Endothelial cell of umbilical vein (primary cell): ENCODE results near the gene ATP1B2. TPM values are rescaled to one million over a fixed set of nuclear protein-coding genes. Genes with fewer than 3 reads are reported as not detected.

Source experiments
- BruUV-seq: library from RNA; stranded (reverse); fragments of 400-500 nt; replicated peaks from 2 replicates; lab custom pipeline; 2021; lab: Mats Ljungman, UMichigan
- CTCF ChIA-PET: fragments of 300-600, 350-600 bp; sonication (Branson Sonifier 250); formaldehyde crosslinking; loops from one replicate; lab custom pipeline; 2021; ENCODE audit warnings: antibody characterized with exemption, inconsistent platforms; lab: Charles Lee
- POLR2A ChIA-PET: fragments of 300-600, 350-600 bp; sonication (Branson Sonifier 250); formaldehyde crosslinking; loops from one replicate; lab custom pipeline; 2021; ENCODE audit warnings: antibody characterized with exemption, inconsistent platforms; lab: Charles Lee
- DNase-seq: peaks from one replicate; pipeline ENCODE4 v3.0.0-alpha.2; 2011; ENCODE audit warnings: low read depth, low spot score
- FAIRE-seq: peaks from 2 replicates; lab custom pipeline; 2011; peaks lifted over from hg19 to GRCh38; lab: Jason Lieb, UNC
- H2AFZ ChIP-seq: 2 replicates; pipeline ENCODE4 v1.6.0; 2012; ENCODE audit warnings: low read depth, low read length, control low read depth, inconsistent platforms
- H3K27ac ChIP-seq: 2 replicates; pipeline ENCODE4 v1.5.1; 2011; ENCODE audit warnings: low read depth, mild to moderate bottlenecking, control low read depth, low read length, moderate library complexity; ENCODE audit not compliant: insufficient read depth
- H3K27me3 ChIP-seq, 2 experiments: 2 replicates each; pipeline versions ENCODE4 v1.6.0 to v1.6.1; 2011; ENCODE audit warnings: low read length in 2 of 2, mixed read lengths in 1 of 2; ENCODE audit not compliant: control insufficient read depth in 2 of 2, insufficient read depth in 2 of 2
- H3K36me3 ChIP-seq, 2 experiments: 2 replicates in 1 of 2; 3 replicates in 1 of 2; pipeline ENCODE4 v1.5.1; 2011; ENCODE audit warnings: low read length in 2 of 2, mild to moderate bottlenecking in 1 of 2, moderate library complexity in 1 of 2; ENCODE audit not compliant: control insufficient read depth in 2 of 2, insufficient read depth in 2 of 2; ENCODE audit errors: extremely low read depth in 1 of 2
- H3K4me1 ChIP-seq: 3 replicates; pipeline ENCODE4 v1.5.1; 2011; ENCODE audit warnings: mild to moderate bottlenecking, low read length; ENCODE audit not compliant: control insufficient read depth, insufficient read depth; ENCODE audit errors: extremely low read depth
- H3K4me2 ChIP-seq: 2 replicates; pipeline ENCODE4 v1.6.1; 2011; ENCODE audit warnings: low read length, control low read depth, mixed read lengths; ENCODE audit not compliant: insufficient read depth
- H3K4me3 ChIP-seq, 3 experiments: fragments of 200-600 bp in 1 of 3; sonication (generic), shearing (Covaris generic) in 1 of 3; replicated peaks in 1 of 3; 2 replicates each; pipeline ENCODE4 v1.5.1; 2011 to 2016; ENCODE audit warnings: control low read depth in 3 of 3, low read length in 3 of 3, mild to moderate bottlenecking in 2 of 3, inconsistent platforms in 1 of 3, low read depth in 1 of 3, moderate library complexity in 1 of 3; ENCODE audit not compliant: insufficient read depth in 1 of 3
- H3K79me2 ChIP-seq: 2 replicates; pipeline ENCODE4 v1.6.0; 2012; ENCODE audit warnings: low read length, inconsistent platforms; ENCODE audit not compliant: control insufficient read depth, insufficient read depth
- H3K9ac ChIP-seq: replicated peaks from 2 replicates; pipeline ENCODE3; 2011; ENCODE audit warnings: low read length, control low read depth; ENCODE audit not compliant: insufficient read depth; ENCODE audit errors: extremely low read depth
- H3K9me1 ChIP-seq: replicated peaks from 3 replicates; pipeline ENCODE4 v1.6.0; 2011; ENCODE audit warnings: mild to moderate bottlenecking, low read length; ENCODE audit not compliant: control insufficient read depth, insufficient read depth; ENCODE audit errors: extremely low read depth
- H3K9me3 ChIP-seq: replicated peaks from 2 replicates; pipeline ENCODE4 v1.5.1; 2012; ENCODE audit warnings: low read length, inconsistent platforms; ENCODE audit not compliant: control insufficient read depth, insufficient read depth
- H4K20me1 ChIP-seq: replicated peaks from 2 replicates; pipeline ENCODE3; 2011; ENCODE audit warnings: mild to moderate bottlenecking, low read length; ENCODE audit not compliant: control insufficient read depth, insufficient read depth; ENCODE audit errors: extremely low read depth
- CTCF ChIP-seq, 2 donors: IDR thresholded peaks; 1 replicate in 1 of 2; 2 replicates in 1 of 2; pipeline ENCODE4 v1.5.1; 2011; ENCODE audit warnings: low read length in 2 of 2, mild to moderate bottlenecking in 2 of 2, moderate library complexity in 2 of 2, control low read depth in 1 of 2, inconsistent platforms in 1 of 2, low read depth in 1 of 2; ENCODE audit not compliant: insufficient read depth in 1 of 2; ENCODE audit errors: extremely low read depth in 1 of 2
- FOS ChIP-seq: IDR thresholded peaks from 2 replicates; pipeline ENCODE4 v1.6.1; 2011; ENCODE audit warnings: mild to moderate bottlenecking, low read length, moderate library complexity, borderline replicate concordance; ENCODE audit not compliant: insufficient read depth
- GATA2 ChIP-seq: IDR thresholded peaks from 2 replicates; pipeline ENCODE4 v1.7.0; 2011; ENCODE audit warnings: low read depth, mild to moderate bottlenecking, moderate library complexity, mixed read lengths, low read length; ENCODE audit not compliant: insufficient read length, insufficient read depth
- JUN ChIP-seq: IDR thresholded peaks from 2 replicates; pipeline ENCODE4 v1.6.1; 2011; ENCODE audit warnings: borderline replicate concordance, low read depth; ENCODE audit not compliant: insufficient read length, insufficient read depth
- MAX ChIP-seq: IDR thresholded peaks from 2 replicates; pipeline ENCODE4 v1.6.1; 2011; ENCODE audit not compliant: insufficient read depth, insufficient read length
- MYC ChIP-seq: IDR thresholded peaks from one replicate; pipeline ENCODE4 v1.6.1; 2011; ENCODE audit warnings: mild to moderate bottlenecking, low read depth, low read length
- POLR2A ChIP-seq: IDR thresholded peaks from 2 replicates; pipeline ENCODE4 v1.6.1; 2012; ENCODE audit warnings: low read depth, mild to moderate bottlenecking, control low read depth, low read length
- dilution Hi-C: fragments of 300-500 bp; cut with MboI; formaldehyde crosslinking; loops from one replicate; pipeline ENCODE4 v1.15.0; 2019; ENCODE audit warnings: low sequenced_read_pairs; ENCODE audit not compliant: extremely low pct_ligation_motif_present
- intact Hi-C: fragments of 100-400 bp; cut with micrococcal nuclease; formaldehyde crosslinking; loops from one replicate; pipeline ENCODE4 v1.10.0; 2022
- polyA plus RNA-seq, 4 experiments: library from polyadenylated mRNA; depleted of rRNA in 3 of 4; stranded (reverse) in 3 of 4; unstranded in 1 of 4; fragments of >200 nt; gene quantifications; 2 replicates each; pipeline versions ENCODE4 v1.2.1 to v1.2.3, GENCODE V29; 2011 to 2012; ENCODE audit warnings: missing spikeins in 1 of 4
- total RNA-seq: library from RNA; stranded (reverse); gene quantifications from 2 replicates; pipeline ENCODE4 v1.2.3, GENCODE V29; 2021

ATP1B2 gene
- total and polyA plus RNA-seq, 2 donors (not counting 3 experiments of a cell fraction or from before 2014, with no cell fraction given), result 0.06 TPM; not detected in 1

- Histone ChIP-seq H3K9me1 (no peaks in the 10 kb centered on the region), H3K27me3 (peaks cover 12 to 15% of the 10 kb centered on the region in 2 experiments), H3K4me1 (peaks cover 3% of the 10 kb centered on the region), H3K79me2 (no peaks in the 10 kb centered on the region), H3K9ac (no peak overlapping the region), H3K4me3 (no peak overlapping the region), H3K9me3 (no peaks in the 10 kb centered on the region), H3K27ac (no peak overlapping the region), H3K4me2 (no peak overlapping the region), H4K20me1 (no peaks in the 10 kb centered on the region), H2AFZ (no peak overlapping the region), H3K36me3 (peaks cover 0 to 8% of the 10 kb centered on the region in 2 experiments)
- DNase-seq (no peak), FAIRE-seq (no peak)
- ChIA-PET CTCF (no interaction called here), POLR2A (interaction anchor here (1.5 kb wide), 1 partner anchor 12 kb away, joined by 3 read pairs; the partner anchor contains the start of gene WRAP53)
- no TSS peak for BruUV-seq
- intact Hi-C loops, result no loop called here
- dilution Hi-C loops, result no loop called here
- TF ChIP-seq CTCF (IDR thresholded peaks at IDR 0.05; ENCODE audit: extremely low read depth in 1 of 2, insufficient read depth in 1 of 2, low read depth in 1 of 2, low read length in 2 of 2), result no peak
- TF ChIP-seq JUN, result no peak
- no peak for TF ChIP-seq FOS
These were observed 49.8 kb downstream of the ATP1B2 start for GRCh38 chr17:7700510-7700909.

- H3K27me3 ChIP-seq, result peaks cover 24 to 26% of the 10 kb centered on the region in 2 experiments
- no TSS peak for BruUV-seq
- no peak overlapping the region for H3K27ac ChIP-seq
- H2AFZ ChIP-seq, result no peak overlapping the region
- H3K4me2 ChIP-seq, result no peak overlapping the region
- DNase-seq (no peak), FAIRE-seq (no peak)
- TF ChIP-seq JUN (no peak), GATA2 (no peak), MYC (no peak), MAX (no peak), POLR2A (no peak)
- dilution Hi-C loops (no loop called here), intact Hi-C loops (no loop called here)
- ChIA-PET POLR2A (interaction anchor here (1.5 kb wide), 1 partner anchor 13 kb away, joined by 3 read pairs; the partner anchor contains the start of gene WRAP53), CTCF (interaction anchor here (1.2 kb wide), 1 partner anchor 13 kb away, joined by 3 read pairs; the partner anchor contains the start of gene WRAP53)
- no peak overlapping the region for H3K4me3 ChIP-seq
- no peaks in the 10 kb centered on the region for H4K20me1 ChIP-seq
- no peaks in the 10 kb centered on the region for H3K9me1 ChIP-seq
- no peaks in the 10 kb centered on the region for H3K79me2 ChIP-seq
- H3K9ac ChIP-seq, result no peak overlapping the region
- H3K9me3 ChIP-seq, result no peaks in the 10 kb centered on the region
- H3K4me1 ChIP-seq, result peaks cover 3% of the 10 kb centered on the region
- peaks cover 0 to 8% of the 10 kb centered on the region in 2 experiments for H3K36me3 ChIP-seq
These were observed 51.0 kb downstream of the ATP1B2 start for GRCh38 chr17:7701681-7702080.
